HS-27A (cell line): Measurements from ENCODE around the gene ADAMTS1.

ENCODE experiments used
- DNase-seq: peaks from one replicate; pipeline ENCODE4 v3.0.0-alpha.2; 2012; ENCODE audit warnings: low read depth, missing footprints

The ADAMTS1 gene

DNA sequence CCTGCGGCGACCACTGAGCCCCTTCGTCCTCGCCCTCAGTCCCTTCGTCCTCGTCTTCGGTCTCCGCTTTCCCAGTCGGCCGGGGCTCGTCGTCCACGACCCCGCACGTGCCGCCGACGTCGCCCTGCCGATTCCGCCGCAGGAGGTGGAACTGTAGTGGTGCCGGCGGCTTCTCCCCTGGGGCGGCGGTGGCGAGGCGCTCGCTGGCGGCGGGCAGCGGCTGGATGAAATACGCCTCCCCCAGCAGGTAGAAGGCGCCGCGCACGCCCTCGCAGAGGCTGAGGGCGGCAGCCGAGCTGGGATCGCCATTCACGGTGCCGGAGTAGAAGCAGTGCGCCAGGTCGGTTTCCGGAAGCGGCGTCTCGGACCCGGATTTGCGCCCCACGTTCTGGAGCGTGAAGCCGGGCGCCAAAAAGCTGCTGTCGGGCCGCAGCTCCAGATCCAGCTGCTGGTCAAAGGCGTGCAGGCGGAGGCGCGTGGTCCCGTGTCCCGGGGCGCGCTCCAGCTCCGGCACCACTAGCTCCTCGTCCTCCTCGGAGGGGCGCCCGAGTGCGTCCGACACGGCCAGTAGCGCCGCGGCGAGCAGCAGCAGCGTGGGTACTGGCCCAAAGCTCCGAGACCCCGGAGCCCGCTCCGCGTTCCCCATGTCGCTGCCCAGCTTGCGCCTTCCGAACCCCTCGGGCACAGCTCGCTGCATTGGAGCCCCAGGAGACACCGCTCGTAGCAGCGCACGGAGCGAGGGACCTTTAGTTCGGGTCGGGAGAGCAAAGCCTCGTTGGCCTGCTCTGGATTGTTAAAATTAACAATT is 747 bp downstream of the ADAMTS1 start:
- DNase-seq: no peak

DNA sequence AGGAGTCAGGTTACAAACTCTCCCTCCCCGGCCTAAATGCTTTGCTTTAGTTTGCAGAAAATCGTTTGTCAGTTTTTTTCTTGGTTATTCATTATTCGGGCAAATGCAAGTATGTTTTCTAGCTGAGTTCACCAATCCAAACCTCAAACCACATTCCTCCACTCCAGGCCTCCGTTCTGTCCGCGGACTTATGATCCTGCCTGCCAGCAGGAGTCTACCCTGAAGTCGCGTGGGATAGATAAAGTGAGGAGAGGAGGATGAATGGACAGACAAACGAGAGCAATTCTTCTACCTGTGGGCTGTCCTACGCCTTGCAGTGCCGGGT is 1.3 kb downstream of the ADAMTS1 start:
- DNase-seq: no peak

DNA sequence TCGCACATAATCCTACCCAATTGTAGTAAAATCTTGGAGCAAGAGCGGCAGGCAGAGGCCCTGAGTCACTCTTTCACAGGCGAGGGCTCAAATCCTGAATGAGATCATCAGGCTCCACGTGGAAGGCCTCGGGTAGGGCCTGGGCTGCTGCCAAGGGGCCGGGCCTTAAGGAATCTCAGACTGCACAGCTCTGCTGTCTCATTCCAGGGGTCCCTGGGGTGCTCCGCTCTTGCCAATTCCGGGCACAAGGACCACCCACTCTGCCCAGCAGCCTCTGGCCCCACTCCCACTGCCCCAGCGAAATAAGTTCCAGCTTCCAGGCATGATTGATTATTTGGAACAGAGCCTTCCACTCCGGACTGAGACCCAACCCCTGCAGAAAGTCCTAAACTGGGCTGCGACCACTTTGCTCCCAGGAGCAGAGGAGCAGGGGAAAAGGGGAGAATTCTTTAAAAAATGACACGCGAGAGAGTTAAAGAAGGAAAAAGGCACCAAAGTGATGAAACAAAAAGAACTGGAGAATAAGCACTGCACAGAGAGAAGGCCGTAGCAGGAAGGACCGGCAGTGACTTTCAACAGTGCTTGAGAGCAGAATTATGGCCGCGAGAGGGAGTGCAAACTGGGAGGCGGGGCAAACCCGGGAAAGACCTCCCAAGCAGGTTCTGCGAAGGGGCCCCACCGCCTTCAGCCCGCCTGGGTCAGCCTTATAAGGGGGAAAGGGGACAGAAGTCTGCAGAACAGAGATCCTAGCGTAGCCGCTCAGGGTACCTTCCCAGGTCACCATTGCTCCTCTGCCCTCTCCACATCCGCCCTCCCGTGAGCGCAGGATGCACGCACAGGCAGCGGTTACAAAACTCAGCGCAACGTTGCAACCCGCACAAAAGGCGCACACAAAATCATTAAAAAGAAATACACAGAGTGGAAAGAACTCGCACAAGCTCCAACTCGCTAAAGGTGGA is 2.0 kb downstream of the ADAMTS1 start:
- DNase-seq: peak; percentile 93

DNA sequence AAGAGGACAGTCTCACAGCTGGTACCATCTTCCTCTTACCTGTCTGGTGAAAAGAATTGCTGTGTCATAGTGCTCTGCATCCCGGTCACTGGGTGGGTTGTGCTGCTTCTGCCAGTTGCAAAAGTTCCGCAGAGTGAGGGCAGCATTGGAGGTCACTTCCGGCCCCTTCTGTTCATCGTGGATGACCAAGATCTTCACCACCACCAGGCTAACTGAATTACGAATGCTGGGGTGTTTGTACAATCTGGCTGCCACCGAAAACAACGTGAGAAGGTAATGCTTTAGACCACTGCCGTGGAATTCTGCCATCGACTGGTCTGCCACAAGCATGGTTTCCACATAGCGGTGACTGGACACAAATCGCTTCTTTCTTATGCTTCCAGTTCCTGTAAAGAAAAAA is 2.9 kb downstream of the ADAMTS1 start:
- DNase-seq: no peak

DNA sequence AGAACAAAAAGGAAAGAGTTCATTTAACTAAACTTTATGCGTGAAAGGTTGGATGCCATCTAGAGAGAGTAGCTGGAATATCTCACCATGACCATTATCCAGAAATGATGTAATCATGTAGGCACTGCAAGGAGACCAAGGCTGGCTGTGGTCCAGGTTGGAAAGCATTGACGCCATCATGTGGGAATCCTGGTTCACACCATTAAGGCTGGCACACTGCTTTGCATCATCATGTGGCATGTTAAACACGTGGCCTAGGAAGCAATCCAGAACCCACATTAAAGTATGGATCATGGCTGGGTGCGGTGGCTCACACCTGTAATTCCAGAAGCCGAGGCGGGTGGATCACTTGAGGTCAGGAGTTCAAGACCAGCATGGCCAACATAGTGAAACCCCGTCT is 4.3 kb downstream of the ADAMTS1 start:
- DNase-seq: peak; percentile 95

DNA sequence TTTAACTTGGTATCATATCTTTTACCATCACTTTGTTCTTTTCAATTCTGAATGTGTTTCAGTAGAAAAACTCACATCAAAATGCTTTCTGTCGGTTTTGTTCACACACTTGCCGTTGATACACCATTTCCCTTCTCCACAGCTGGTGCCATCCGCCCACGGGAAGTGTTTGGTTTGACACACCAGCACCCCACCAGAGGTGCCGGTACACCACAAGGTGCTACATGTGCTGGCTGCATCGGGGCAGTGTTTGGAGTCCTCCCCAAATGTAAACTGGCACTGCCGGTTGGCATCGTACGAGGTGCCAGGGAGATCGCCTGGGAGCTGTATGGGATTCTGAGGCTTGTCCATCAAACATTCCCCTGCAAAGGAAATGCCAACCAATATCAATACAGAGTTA is 5.0 kb downstream of the ADAMTS1 start:
- DNase-seq: no peak

DNA sequence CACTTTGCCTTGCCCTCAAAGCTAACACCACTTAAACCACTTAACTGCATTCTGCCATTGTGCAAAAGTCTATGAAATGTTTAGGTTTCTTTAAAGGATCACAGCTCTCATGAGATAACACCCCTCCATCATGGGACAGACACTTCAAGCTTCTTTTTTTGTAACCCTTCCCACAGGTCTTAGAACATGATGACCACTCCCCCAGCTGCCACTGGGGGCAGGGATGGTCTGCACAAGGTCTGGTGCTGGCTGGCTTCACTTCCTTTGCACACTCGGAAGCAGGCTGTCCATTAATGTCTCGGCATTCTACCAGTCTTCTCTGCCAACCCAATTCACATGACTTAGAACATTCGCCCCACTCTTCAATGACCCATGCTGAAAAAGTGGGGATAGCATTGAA is 7.7 kb downstream of the ADAMTS1 start:
- no peak for DNase-seq

DNA sequence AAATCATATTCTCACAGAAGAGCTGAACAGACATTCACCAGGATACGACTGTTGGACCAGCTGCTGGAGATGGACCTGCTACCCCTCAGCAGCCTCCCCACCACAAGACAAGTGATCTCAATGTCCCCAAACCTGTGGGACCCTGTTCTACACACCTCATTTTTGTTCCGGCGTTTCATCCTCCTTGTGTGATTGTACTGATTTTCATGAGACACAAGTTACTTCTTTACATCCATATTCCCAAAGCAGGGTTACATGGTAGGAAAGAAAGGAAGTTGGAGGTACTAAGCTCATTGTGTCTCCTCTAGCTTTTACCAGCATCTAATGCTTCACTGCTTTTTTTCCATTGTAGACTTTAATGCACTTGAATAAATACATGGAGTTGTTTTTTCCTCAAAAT is 8.7 kb downstream of the ADAMTS1 start:
- no peak for DNase-seq

DNA sequence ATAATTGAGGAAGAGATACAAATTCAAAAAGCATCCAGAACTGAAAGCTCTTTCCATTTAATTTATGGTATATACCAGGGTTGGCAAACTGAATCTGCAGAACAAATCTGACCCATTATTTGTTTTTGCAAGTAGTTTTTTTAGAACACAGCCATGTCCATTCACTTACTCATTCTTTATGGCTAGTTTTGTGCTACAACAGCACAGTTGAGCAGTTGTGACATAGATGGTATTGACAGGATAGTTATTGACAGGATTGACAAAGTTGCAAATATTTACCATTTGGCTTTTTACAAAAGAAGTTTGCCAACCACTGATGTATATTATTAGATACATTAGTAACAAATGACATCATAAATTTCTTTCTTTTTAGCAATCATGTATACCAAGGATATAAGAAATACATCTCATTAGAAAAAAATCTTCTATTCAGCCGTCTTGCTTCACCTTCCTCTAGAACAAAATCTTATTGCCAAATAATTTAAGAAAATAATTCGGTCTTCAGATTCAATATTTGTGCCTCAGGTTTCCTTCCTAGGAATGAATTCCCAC is 9.4 kb downstream of the ADAMTS1 start:
- no peak for DNase-seq

DNA sequence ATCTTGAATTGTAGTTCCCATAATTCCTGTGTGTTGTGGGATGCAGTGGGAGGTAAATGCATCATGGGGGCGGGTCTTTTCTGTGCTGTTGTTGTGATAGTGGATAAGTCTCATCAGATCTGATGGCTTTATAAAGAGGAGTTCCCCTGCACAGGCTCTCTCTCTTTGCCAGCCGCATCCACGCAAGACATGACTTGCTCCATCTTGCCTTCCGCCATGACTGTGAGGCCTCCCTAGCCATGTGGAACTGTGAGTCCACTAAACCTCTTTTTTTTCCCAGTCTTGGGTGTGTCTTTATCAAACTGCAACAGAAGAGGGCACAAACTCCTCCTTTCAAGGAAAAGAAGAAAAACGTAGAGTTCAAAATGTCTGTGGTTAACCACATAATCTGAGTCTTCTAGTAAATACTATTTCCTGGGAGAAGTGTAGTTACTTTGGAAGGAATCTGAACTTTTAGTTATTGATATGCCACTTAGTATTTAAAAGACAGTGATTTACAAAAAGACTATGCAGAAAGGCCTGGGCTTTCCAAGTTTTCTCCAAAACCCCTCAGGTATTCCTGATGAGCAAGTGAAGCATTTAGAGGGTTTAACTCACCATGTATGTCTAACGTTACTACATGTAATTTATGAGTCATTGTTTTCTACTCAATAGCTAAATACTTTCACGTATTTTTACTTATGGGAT is 10.0 kb downstream of the ADAMTS1 start:
- peak; percentile 77 for DNase-seq

DNA sequence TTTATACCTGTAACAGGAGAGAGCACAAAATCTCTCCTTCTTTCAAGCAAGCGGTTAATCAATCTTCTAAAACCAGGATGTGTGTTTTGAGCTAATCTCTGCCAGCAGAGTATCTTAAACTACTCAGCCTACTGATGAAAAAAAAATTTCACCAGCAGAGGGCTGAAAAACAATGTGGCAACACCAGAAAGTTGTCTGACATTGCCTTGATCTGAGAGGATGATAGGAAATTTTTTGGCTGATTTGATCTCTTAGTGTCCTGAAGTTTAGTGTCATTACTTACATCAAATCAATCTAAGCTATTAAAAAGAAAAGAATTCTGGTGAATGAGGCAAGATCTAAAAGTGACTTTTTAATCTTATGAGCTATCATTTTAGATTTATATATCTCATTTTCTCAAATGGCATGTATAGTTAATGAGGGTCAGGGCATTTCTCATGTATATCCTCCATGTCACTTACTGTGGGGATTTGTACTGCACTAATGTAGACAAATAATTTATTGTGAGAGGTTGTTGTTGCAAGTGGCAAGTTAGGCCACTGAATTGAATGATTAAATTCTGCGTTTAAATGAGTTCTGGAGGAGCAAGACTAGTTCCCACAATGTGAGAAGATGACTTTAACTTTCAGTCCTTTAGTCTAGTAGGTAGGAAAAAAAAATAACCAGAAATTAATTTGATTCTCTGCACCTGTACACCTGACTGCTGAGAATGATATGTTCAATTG is 10.9 kb downstream of the ADAMTS1 start:
- no peak for DNase-seq

DNA sequence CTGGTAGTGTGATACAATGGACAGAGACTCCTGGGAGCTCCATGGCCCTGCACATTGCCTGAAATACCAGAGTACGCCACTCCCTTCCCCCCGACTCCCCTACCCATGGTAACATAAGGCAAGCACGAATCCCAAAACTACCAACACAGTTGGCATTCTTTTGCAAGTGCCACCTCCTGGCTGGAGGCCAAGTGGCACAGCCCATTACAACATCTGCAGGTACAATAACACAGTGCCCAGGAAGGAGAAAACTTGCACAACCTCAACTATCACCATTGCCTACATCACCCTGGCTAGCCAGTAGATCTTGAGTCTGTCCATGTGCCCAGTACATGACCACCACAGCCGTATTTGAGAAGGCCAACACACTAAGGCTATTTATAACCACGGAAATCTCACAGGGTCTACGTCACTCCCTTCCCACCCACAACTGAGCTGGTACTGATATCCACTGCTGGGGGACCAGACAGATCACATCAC is 11.7 kb downstream of the ADAMTS1 start:
- no peak for DNase-seq

DNA sequence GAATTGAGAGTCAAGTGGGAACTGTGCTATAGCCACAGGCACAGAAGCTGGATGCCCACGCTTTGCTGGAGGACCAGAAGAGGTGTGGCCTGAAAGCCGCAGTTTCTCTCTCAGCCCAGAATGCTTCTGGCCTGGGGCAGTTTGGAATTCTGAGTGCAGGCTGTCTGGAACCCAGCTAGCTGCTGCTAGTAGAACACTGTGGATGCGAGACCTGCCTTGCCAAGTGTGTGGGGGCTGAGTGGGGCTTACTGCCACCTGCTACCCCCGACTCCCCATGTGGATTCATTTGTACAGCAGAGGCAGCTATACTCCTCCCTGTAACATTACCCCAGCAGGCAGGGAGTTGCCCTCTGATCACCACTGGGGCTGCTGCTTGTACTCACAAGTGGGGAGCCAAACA is 12.2 kb downstream of the ADAMTS1 start:
- DNase-seq: no peak

DNA sequence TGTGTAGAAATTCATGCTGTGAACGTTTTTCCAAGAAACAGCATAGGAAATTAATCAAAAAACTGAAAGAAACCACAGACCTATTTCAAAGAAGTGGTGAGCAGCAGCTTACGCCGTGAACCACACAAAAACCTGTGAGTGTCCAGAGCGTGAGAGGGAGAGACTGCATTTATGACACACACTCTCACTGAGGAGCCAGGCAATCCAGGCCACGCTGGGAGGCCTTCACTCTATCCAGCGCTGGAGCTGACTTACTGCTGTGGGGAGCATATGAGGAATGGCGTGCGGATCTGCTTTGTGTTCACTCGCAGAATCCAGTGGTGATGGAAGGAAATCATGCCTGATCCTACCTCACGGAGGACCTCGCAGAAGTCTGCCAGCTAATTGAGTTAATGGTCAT is 12.7 kb downstream of the ADAMTS1 start:
- DNase-seq: no peak

DNA sequence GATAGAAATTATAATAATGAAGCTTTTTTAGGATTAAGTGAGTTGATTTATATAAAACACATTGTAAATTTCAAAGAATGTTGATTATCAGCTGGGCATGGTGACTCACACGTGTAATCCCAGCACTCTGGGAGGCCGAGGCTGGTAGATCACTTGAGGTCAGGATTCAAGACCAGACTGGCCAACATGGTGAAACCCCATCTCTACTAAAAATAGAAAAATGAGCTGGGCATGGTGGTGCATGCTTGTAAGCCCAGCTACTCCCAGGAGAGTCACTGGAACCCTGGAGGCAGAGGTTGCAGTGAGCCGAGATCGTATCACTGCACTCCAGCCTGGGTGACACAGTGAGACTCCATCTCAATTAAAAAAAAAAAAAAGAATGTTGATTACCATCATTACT is 18.4 kb downstream of the ADAMTS1 start:
- DNase-seq: no peak

DNA sequence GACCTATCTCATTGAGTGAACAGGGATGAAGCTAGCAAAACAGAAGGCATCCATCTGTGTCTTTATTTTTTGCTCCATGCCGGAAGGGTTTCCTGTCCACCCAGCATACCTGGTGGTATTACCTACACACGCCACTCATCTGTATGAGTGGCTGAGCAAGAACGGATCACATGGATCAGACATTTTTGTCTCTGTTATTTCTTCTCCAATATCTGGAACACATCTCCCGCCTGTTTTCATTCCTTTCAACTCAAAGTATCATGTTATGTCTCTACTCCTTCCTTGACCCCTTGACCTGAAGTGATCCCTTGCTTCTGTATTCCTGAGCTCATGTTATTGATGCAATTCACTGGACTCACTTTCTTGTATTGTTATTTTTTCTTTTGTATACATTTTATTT is 24.7 kb downstream of the ADAMTS1 start:
- DNase-seq: no peak

DNA sequence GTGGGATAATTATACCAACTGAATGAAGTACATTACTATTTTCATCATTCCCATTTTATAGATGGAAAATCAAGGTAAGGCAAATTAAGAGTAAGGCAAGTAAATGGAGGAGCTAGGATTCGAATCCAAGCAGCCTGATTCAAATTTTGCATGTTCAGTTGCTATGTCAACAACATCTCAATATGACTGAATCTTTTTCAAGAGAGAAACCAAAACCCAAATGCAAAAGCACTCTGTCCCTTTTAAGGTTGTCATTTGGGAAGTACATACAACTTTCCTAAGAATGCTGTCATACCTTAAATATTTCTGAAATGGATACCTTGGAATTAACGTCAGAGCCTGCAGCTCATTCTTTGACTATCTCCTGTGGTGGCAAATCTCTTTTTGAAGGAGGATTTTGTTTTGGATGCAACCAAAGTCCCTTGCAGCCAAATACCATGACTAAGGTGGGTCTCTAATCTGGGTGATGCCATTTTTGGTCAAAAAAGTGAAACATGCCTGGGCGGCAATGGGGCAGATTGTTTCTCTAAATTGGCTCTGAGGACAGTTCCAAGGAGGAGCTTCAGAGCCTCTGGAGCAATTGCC is 25.4 kb downstream of the ADAMTS1 start:
- no peak for DNase-seq

DNA sequence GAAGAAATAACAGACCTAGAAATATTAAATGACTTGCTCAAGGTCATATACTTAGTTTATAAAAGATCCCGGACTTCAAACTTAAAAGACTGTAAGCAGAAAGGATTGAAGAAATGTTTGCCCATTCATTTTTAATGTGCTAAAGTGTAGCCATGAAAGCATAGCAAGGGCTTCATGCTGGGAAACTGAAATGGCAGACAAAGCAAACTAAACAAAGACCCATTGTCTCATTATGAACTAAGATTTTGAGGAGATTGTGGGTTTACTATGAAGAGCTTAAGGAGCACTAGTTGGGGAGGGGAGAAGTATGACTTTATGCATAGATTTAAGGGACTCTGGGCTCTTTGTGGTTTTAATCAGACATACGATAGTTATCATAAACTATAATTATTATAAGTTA is 26.3 kb downstream of the ADAMTS1 start:
- no peak for DNase-seq

DNA sequence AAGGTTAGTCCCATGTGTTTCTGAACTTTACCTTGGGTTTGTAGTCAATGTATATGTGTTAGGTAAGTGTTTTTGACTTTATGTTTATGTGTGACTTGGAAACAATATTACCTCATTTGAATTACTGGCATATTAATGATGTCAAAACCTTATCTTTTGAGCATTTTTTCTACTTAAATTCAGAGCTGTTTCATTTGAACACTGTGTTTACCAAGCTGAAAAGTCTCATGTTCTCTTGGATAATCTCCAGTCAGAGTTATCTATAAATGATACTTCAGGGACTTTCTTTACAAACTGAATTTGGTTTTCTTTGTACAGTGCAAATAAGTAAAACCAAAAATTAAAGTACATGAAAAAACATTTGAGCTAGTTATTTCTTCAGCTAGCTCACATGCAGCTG is 30.0 kb downstream of the ADAMTS1 start:
- DNase-seq: no peak

DNA sequence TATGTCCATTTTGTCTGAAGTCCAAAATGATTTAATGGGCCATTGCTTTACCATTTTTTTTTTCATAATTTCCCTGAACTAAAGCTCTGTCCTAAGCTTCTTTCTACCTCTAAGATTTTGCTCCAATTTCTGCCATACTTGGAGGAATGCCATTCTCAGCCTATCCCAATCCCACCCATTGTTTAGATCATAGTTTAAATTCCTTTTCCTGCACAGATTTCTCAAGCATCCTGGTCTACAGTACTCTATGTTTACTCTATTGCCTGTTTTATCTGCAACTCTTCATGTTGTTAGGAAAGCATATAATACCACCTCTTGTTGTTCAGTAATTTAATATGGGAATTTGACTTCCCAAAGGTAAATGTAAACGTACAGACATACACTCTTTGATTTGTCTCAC is 30.8 kb downstream of the ADAMTS1 start:
- no peak for DNase-seq

DNA sequence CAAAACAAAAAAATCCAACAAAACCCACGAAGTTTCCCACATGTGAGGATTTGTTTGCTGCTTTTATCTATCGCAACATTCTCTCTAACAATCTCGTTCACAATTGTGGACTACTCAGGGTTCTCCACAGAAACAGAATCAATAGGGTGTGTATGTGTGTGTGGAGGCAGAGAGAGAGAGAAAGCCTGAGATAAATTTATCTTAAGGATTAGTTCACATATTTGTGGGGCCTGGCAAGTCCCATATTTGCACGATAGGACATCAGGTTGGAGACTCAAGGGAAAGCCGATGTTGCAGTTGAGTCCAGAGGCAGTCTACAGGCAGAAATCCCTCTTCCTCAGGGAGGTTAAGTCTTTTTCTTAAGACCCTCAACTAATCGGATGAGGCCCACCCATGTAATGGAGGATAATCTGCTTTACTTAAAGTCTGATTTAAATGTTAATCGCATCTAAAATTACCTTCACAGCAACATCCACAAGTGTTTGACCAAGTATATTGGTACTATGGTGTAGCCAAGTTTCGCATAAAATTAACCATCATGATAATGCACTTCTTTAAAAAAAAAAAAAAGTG is 31.7 kb downstream of the ADAMTS1 start:
- no peak for DNase-seq
